GM19351 (cell line): ENCODE measurements around the gene DDX51.

Experiments used
- ATAC-seq: cut with Tn5 transposase; IDR thresholded peaks from one replicate; pipeline ENCODE4 v1.9.1; 2021; ENCODE audit warnings: mild to moderate bottlenecking, moderate library complexity; ENCODE audit not compliant: unreplicated experiment

DDX51 gene

DNA sequence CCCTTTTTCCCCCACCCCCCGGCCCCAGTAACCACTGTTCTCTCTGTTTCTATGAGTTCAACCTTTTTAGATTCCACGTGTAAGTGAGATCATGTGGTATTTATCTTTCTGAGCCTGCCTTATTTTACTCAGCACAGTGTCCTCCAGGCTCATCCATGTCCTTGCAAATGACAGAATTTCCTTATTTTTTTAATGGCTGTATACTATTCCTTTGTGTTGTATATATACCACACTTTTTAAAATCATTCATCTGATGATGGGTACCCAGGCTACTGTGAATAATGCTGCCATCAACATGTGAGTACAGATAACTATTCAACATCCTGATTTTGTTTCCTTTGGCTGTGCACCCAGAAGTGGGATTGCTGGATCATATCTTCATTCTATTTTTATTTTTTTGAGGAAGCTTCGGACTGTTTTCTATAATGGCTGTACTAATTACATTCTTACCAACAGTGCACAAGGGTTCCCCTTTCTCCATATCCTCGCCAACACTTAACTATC is 54.7 kb downstream of the DDX51 start:
- no peak for ATAC-seq
